22Rv1 (cell line): ENCODE results near the gene DNM1.

Source experiments
- CTCF ChIP-seq: fragments of 450-650 bp; IDR thresholded peaks from 2 replicates; pipeline ENCODE4 v1.5.1; 2017; ENCODE audit warnings: mild to moderate bottlenecking
- ZFX ChIP-seq: fragments of 450-650 bp; IDR thresholded peaks from 2 replicates; pipeline ENCODE4 v1.6.1; 2017; ENCODE audit warnings: antibody characterized with exemption, borderline replicate concordance

GRCh38 chr9:128294142-128294541 lies 91.0 kb downstream of the DNM1 start:
- no peak for TF ChIP-seq CTCF
- TF ChIP-seq ZFX: no peak
